Left lung (tissue), 10 donors: ENCODE data around the gene GARRE1. TPM values are rescaled to one million over a fixed set of nuclear protein-coding genes. Genes with fewer than 3 reads are reported as not detected.

Experiments used
- ATAC-seq: fragments of 200-7000 bp; cut with Tn5 transposase; one replicate; pipeline ENCODE4 v1.9.1; 2020; ENCODE audit warnings: moderate library complexity
- DNase-seq, 4 donors: peaks; one replicate each; pipeline ENCODE4 v3.0.0-alpha.2; 2013 to 2020
- H3K27ac ChIP-seq, 2 donors: fragments of 200-600 bp; sonication (generic) in 1 of 2; one replicate each; pipeline versions ENCODE4 v1.5.0 to v1.8.0; 2020 to 2021
- H3K27me3 ChIP-seq, 2 donors: fragments of 200-600 bp; sonication (generic) in 1 of 2; one replicate each; pipeline versions ENCODE4 v1.5.0 to v1.8.0; 2020 to 2021
- H3K36me3 ChIP-seq, 2 donors: fragments of 200-600 bp; sonication (generic) in 1 of 2; one replicate each; pipeline versions ENCODE4 v1.5.0 to v1.8.0; 2020 to 2021
- H3K4me1 ChIP-seq, 2 donors: fragments of 200-600 bp; one replicate each; pipeline ENCODE4 v1.8.0; 2021
- H3K4me3 ChIP-seq, 2 donors: fragments of 200-600 bp; sonication (generic) in 1 of 2; one replicate each; pipeline versions ENCODE4 v1.5.0 to v1.8.0; 2020 to 2021; ENCODE audit warnings: mild to moderate bottlenecking in 1 of 2
- H3K9me3 ChIP-seq, 2 donors: fragments of 200-600 bp; sonication (generic) in 1 of 2; one replicate each; pipeline versions ENCODE4 v1.5.0 to v1.8.0; 2020 to 2021
- intact Hi-C, 2 donors: fragments of 100-400 bp; cut with DNase I; formaldehyde crosslinking; loops; one replicate each; pipeline versions ENCODE4 v1.11.2 to v1.14.2; 2022
- polyA plus RNA-seq, 6 donors: library from polyadenylated mRNA; unstranded; fragments of 120-200 nt; gene quantifications; one replicate each; pipeline ENCODE4 v1.2.1, GENCODE V29; 2013; ENCODE audit not compliant: insufficient read length in 6 of 6
- total RNA-seq, 2 donors: library from RNA; stranded (reverse); fragmentation: NEBNext Ultra II Directional; extraction: Animal tissue kit (Norgen Biotek cat#: 25700); gene quantifications; one replicate each; pipeline ENCODE4 v1.2.1, GENCODE V29; 2021
- TF ChIP-seq, protein P1 (sequence below), 2 donors: fragments of 200-600 bp; sonication (generic) in 1 of 2; IDR thresholded peaks; one replicate each; pipeline versions ENCODE4 v1.5.0 to v1.8.0; 2021; ENCODE audit warnings: antibody characterized with exemption in 2 of 2
- donor health status: DM: no; HTN: yes; CAD: no.
- donor health status: DM: no; HTN: no; CAD: no.

GARRE1 gene
- total and polyA plus RNA-seq, 8 donors: 26.2 to 45.2 (median 36.4) TPM

- no peak overlapping the region for H3K4me3 ChIP-seq
- DNase-seq (no peak), ATAC-seq (no peak)
- H3K27ac ChIP-seq: no peak overlapping the region
- TF ChIP-seq, protein P1, sequence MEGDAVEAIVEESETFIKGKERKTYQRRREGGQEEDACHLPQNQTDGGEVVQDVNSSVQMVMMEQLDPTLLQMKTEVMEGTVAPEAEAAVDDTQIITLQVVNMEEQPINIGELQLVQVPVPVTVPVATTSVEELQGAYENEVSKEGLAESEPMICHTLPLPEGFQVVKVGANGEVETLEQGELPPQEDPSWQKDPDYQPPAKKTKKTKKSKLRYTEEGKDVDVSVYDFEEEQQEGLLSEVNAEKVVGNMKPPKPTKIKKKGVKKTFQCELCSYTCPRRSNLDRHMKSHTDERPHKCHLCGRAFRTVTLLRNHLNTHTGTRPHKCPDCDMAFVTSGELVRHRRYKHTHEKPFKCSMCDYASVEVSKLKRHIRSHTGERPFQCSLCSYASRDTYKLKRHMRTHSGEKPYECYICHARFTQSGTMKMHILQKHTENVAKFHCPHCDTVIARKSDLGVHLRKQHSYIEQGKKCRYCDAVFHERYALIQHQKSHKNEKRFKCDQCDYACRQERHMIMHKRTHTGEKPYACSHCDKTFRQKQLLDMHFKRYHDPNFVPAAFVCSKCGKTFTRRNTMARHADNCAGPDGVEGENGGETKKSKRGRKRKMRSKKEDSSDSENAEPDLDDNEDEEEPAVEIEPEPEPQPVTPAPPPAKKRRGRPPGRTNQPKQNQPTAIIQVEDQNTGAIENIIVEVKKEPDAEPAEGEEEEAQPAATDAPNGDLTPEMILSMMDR (IDR thresholded peaks at IDR 0.05): no peak
- H3K36me3 ChIP-seq: peaks cover 4 to 82% of the 10 kb centered on the region in 2 donors
- H3K27me3 ChIP-seq: no peaks in the 10 kb centered on the region
- intact Hi-C loops: no loop called here
- peaks cover 0 to 12% of the 10 kb centered on the region in 2 donors for H3K4me1 ChIP-seq
- H3K9me3 ChIP-seq: no peaks in the 10 kb centered on the region
Observed at GRCh38 chr19:34218818-34219164, 35.6 kb upstream of the GARRE1 start.

DNA sequence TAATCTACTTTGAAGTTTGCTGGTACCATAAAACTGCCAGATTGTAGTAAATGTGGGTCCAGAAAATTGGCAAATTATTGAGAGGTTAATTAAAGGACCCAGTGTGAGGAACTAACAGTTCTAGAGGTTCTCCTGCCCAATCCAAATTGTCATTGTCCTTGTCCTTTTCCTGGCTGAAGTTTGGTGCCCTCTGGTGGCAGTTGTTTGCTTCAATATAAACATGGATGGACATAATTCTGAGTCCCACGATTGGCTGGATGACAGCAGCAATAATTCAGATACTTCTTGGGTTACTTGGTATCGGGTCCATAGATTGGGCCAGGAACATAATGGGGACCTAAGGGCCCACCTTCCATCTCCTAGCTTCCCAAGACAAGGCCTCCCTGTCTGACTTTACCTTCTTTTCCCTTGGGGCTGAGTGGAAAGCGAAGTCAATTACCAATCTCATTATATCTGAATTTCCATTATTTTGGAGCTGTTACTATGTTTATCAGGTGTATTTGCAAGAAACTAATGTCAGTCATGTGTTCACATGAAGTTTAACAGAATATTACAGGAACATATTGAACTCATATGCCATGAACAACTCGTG lies 33.8 kb upstream of the GARRE1 start:
- Histone ChIP-seq H3K27me3 (no peaks in the 10 kb centered on the region), H3K36me3 (peaks cover 4 to 86% of the 10 kb centered on the region in 2 donors), H3K4me3 (no peak overlapping the region), H3K9me3 (no peaks in the 10 kb centered on the region), H3K4me1 (peaks cover 0 to 15% of the 10 kb centered on the region in 2 donors), H3K27ac (no peak overlapping the region)
- DNase-seq (peak in 3 of 4 donors; percentile 36 to 59 (median 37)), ATAC-seq (peak; percentile 66)
- TF ChIP-seq, protein P1 (IDR thresholded peaks at IDR 0.05): peak; percentile 50 to 62
- intact Hi-C loops: no loop called here

DNA sequence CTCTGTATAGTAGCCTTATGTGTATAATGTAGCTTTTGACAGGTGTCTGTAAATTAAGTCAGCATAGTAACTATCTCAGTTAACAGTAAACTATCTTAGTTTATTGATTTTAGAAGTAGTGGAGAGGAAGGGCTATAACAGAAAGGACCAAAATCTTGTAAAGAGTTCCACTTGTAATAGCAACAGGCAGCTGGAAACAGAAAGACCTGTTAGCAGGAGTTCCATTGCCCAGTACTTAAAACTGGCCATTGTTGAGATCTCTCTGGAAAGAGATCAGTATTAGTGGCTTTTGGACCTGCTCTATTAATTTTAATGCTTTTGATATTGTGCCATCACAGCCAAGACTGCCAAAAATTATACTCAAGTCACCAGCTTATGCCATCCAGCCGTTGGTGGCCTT lies 32.0 kb upstream of the GARRE1 start:
- Histone ChIP-seq H3K27ac (no peak overlapping the region), H3K4me3 (no peak overlapping the region), H3K27me3 (no peaks in the 10 kb centered on the region), H3K36me3 (peaks cover 4 to 84% of the 10 kb centered on the region in 2 donors), H3K9me3 (no peaks in the 10 kb centered on the region), H3K4me1 (peaks cover 0 to 15% of the 10 kb centered on the region in 2 donors)
- TF ChIP-seq, protein P1 (IDR thresholded peaks at IDR 0.05): no peak
- ATAC-seq: no peak
- intact Hi-C loops: no loop called here
- DNase-seq: no peak

DNA sequence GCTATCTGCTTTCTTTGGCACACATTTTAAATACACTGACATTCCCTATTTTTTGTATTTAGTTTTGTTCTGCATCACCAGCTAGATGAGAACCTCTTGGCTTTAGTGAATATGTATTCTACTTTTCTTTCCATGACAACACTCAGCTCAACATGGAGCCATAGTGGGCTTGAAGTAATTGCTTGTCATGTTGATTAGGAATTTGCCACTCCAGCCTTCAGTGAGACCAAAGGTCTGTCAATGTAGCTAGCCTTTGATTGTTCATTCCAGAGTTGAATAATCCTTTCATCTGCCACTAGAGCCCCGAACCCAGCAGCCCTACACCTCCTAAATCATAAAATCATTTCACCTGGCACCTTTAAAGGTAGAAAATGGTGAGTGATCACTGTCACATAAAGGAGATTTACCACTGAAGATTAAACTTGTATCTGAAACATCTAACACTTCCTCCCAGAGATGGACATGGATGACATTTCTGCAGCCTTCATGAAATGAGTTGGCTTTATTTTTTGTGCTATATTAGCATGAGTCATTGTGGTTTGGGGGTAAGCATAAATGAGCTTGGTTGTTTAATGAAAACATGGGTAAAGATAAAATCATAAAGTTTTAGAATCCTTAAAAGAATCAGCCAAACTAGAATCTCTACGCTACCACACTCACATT lies 29.2 kb upstream of the GARRE1 start:
- TF ChIP-seq, protein P1 (IDR thresholded peaks at IDR 0.05): no peak
- ATAC-seq (no peak), DNase-seq (no peak)
- no peaks in the 10 kb centered on the region for H3K9me3 ChIP-seq
- no peak overlapping the region for H3K27ac ChIP-seq
- H3K36me3 ChIP-seq: peaks cover 4 to 95% of the 10 kb centered on the region in 2 donors
- no peak overlapping the region for H3K4me3 ChIP-seq
- H3K27me3 ChIP-seq: no peaks in the 10 kb centered on the region
- H3K4me1 ChIP-seq: peaks cover 0 to 3% of the 10 kb centered on the region in 2 donors
- intact Hi-C loops: no loop called here

DNA sequence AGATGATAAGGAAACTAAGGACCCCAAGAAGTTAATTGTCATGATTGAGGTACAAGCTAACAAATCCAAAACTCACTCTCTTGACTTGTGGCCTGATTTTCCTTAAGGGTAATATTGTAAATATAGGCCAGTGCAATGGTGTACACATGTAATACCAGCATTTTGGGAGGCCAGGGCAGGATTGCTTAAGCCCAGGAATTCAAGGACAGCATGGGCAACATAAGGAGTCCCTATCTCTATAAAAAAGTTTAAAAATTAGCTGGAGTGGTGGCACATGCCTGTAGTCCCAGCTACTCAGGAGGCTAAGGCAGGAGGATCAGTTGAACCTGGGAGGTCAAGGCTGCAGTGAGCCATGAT lies 28.7 kb upstream of the GARRE1 start:
- Histone ChIP-seq H3K27ac (no peak overlapping the region), H3K36me3 (peaks cover 4 to 96% of the 10 kb centered on the region in 2 donors), H3K4me1 (peaks cover 0 to 3% of the 10 kb centered on the region in 2 donors), H3K27me3 (no peaks in the 10 kb centered on the region), H3K4me3 (no peak overlapping the region), H3K9me3 (no peaks in the 10 kb centered on the region)
- no peak for DNase-seq
- intact Hi-C loops: no loop called here
- no peak for ATAC-seq
- TF ChIP-seq, protein P1 (IDR thresholded peaks at IDR 0.05): no peak
